HG03095 (cell line): ENCODE data around the gene RAMP3.
"Not testable (repeated sequence)": the region's sequence is repeated elsewhere in the genome, so short reads cannot be mapped to it uniquely, and the experiment has no call there.

Experiments
- ATAC-seq: cut with Tn5 transposase; IDR thresholded peaks from one replicate; pipeline ENCODE4 v1.9.1; 2021; ENCODE audit warnings: moderate library complexity; ENCODE audit not compliant: unreplicated experiment

RAMP3 gene

GRCh38 chr7:45157653-45158401, at the start of gene RAMP3:
Gene RAMP3 (plus strand): TSS chr7:45157791. CDS start chr7:45157829, 38 bp downstream.
- no peak for ATAC-seq

- ATAC-seq = no peak
Observed at GRCh38 chr7:45108863-45109262, 48.7 kb upstream of the RAMP3 start.

GRCh38 chr7:45111298-45112223, 46.0 kb upstream of the RAMP3 start, which contains the start of gene TBRG4:
Gene TBRG4 (minus strand): TSS chr7:45111697. CDS start chr7:45109237, 2,460 bp downstream.
- ATAC-seq = peak; percentile 95

GRCh38 chr7:45112648-45113047, 44.9 kb upstream of the RAMP3 start:
- no peak for ATAC-seq

GRCh38 chr7:45114257-45114656, 43.3 kb upstream of the RAMP3 start:
- ATAC-seq = not testable (repeated sequence)

GRCh38 chr7:45114926-45115325, 42.7 kb upstream of the RAMP3 start:
- no peak for ATAC-seq

GRCh38 chr7:45116048-45116447, 41.5 kb upstream of the RAMP3 start:
- ATAC-seq = no peak

GRCh38 chr7:45117582-45117981, 40.0 kb upstream of the RAMP3 start:
- no peak for ATAC-seq

- ATAC-seq = no peak
Observed at GRCh38 chr7:45118292-45118691, 39.3 kb upstream of the RAMP3 start.

- no peak for ATAC-seq
Observed at GRCh38 chr7:45118889-45119331, 38.7 kb upstream of the RAMP3 start.

- ATAC-seq = no peak
Observed at GRCh38 chr7:45119550-45119949, 38.0 kb upstream of the RAMP3 start.

GRCh38 chr7:45122975-45123860, 34.4 kb upstream of the RAMP3 start:
- no peak for ATAC-seq

- no peak for ATAC-seq
Observed at GRCh38 chr7:45123913-45124710, 33.5 kb upstream of the RAMP3 start.

GRCh38 chr7:45125193-45125904, 32.2 kb upstream of the RAMP3 start:
- no peak for ATAC-seq

- ATAC-seq = no peak
Observed at GRCh38 chr7:45126201-45126600, 31.4 kb upstream of the RAMP3 start.

GRCh38 chr7:45126920-45127319, 30.7 kb upstream of the RAMP3 start:
- ATAC-seq = no peak

- ATAC-seq = no peak
Observed at GRCh38 chr7:45129181-45129800, 28.3 kb upstream of the RAMP3 start.

- no peak for ATAC-seq
Observed at GRCh38 chr7:45129906-45130305, 27.7 kb upstream of the RAMP3 start.

GRCh38 chr7:45130910-45131309, 26.7 kb upstream of the RAMP3 start:
- ATAC-seq = no peak
